Uterus (tissue), 4 donors: Measurements from ENCODE around the gene NTRK3. TPM values are rescaled to one million over a fixed set of nuclear protein-coding genes. Genes with fewer than 3 reads are reported as not detected.

ENCODE experiments used
- DNase-seq, 2 donors: peaks; one replicate each; pipeline ENCODE4 v3.0.0-alpha.2; 2019 to 2020
- H3K27ac ChIP-seq, 2 donors: fragments of 200-600 bp; sonication (generic); 1 replicate in 1 of 2; 2 replicates in 1 of 2; pipeline ENCODE4 v1.5.1; 2016 to 2018
- H3K27me3 ChIP-seq, 2 donors: fragments of 200-600 bp; sonication (generic); one replicate each; pipeline ENCODE4 v1.5.1; 2018 to 2019; ENCODE audit warnings: control low read depth in 1 of 2
- H3K36me3 ChIP-seq, 2 donors: fragments of 200-600 bp; sonication (generic); one replicate each; pipeline ENCODE4 v1.5.1; 2019; ENCODE audit warnings: control low read depth in 1 of 2
- H3K4me1 ChIP-seq, 2 donors: fragments of 200-600 bp; sonication (generic); one replicate each; pipeline ENCODE4 v1.5.1; 2018 to 2019; ENCODE audit warnings: control low read depth in 1 of 2
- H3K4me3 ChIP-seq, 2 donors: fragments of 200-600 bp; sonication (generic); 1 replicate in 1 of 2; 2 replicates in 1 of 2; pipeline ENCODE4 v1.5.1; 2018 to 2019; ENCODE audit warnings: mild to moderate bottlenecking in 1 of 2
- H3K9me3 ChIP-seq, 2 donors: fragments of 200-600 bp; sonication (generic); one replicate each; pipeline ENCODE4 v1.5.1; 2019; ENCODE audit warnings: control low read depth in 1 of 2
- POLR2A ChIP-seq, 2 donors: fragments of 450-650 bp; IDR thresholded peaks; one replicate each; pipeline ENCODE4 v1.6.1; 2016; ENCODE audit warnings: antibody characterized with exemption in 2 of 2, mild to moderate bottlenecking in 1 of 2, moderate library complexity in 1 of 2
- intact Hi-C: fragments of 100-400 bp; cut with DNase I; formaldehyde crosslinking; loops from one replicate; pipeline ENCODE4 v1.15.1; 2023; ENCODE audit warnings: low total_unique reads
- total RNA-seq, 4 donors: library from RNA; depleted of rRNA in 3 of 4; stranded (reverse); fragments of >200 nt in 3 of 4; gene quantifications; one replicate each; pipeline versions ENCODE4 v1.1.0 to v1.2.4, GENCODE V29; 2014 to 2023
- TF ChIP-seq, protein P1 (sequence below), 4 experiments: fragments of 200-600 bp in 2 of 4; fragments of 450-650 bp in 2 of 4; sonication (generic) in 2 of 4; IDR thresholded peaks; one replicate each; pipeline ENCODE4 v1.5.1; 2016 to 2019; ENCODE audit warnings: antibody characterized with exemption in 4 of 4, mild to moderate bottlenecking in 2 of 4, moderate library complexity in 1 of 4
- donor health status: DM: yes; HTN: yes; CAD: no.

NTRK3 gene
- total RNA-seq, 4 donors from 2014 or later: 6.9 to 47.0 (median 32.5) TPM

- Histone ChIP-seq H3K4me1 (no peaks in the 10 kb centered on the region), H3K27me3 (no peaks in the 10 kb centered on the region), H3K36me3 (no peaks in the 10 kb centered on the region), H3K27ac (no peak overlapping the region), H3K4me3 (no peak overlapping the region), H3K9me3 (no peaks in the 10 kb centered on the region)
- intact Hi-C loops: no loop called here
- TF ChIP-seq POLR2A (IDR thresholded peaks at IDR 0.05): no peak
- TF ChIP-seq, protein P1, sequence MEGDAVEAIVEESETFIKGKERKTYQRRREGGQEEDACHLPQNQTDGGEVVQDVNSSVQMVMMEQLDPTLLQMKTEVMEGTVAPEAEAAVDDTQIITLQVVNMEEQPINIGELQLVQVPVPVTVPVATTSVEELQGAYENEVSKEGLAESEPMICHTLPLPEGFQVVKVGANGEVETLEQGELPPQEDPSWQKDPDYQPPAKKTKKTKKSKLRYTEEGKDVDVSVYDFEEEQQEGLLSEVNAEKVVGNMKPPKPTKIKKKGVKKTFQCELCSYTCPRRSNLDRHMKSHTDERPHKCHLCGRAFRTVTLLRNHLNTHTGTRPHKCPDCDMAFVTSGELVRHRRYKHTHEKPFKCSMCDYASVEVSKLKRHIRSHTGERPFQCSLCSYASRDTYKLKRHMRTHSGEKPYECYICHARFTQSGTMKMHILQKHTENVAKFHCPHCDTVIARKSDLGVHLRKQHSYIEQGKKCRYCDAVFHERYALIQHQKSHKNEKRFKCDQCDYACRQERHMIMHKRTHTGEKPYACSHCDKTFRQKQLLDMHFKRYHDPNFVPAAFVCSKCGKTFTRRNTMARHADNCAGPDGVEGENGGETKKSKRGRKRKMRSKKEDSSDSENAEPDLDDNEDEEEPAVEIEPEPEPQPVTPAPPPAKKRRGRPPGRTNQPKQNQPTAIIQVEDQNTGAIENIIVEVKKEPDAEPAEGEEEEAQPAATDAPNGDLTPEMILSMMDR (IDR thresholded peaks at IDR 0.05): no peak
- DNase-seq: no peak
Measured at GRCh38 chr15:88191812-88192165, 64.8 kb downstream of the NTRK3 start.

- intact Hi-C loops: no loop called here
Measured at GRCh38 chr15:88190232-88190631, 66.3 kb downstream of the NTRK3 start.

DNA sequence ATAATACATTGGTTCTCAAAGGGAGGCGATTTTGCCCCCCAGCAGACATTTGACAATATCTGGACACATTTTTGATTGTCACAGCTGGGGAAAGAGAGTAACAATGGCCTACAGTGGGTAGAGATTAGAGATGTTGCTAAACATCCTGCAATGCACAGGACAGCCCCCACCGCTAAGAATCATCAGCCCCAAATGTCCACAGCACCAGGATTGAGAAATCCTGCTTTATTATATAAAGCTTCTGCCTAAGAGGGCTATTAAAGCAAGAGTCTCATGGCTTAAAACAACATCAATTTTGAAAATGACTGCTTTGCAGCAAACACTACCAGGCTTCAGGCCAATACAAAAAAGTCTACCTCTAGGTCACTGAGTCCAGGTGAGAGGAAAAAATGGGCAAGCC lies 68.2 kb downstream of the NTRK3 start:
- H3K27me3 ChIP-seq: no peaks in the 10 kb centered on the region
- TF ChIP-seq POLR2A (IDR thresholded peaks at IDR 0.05): no peak
- TF ChIP-seq, protein P1 (IDR thresholded peaks at IDR 0.05): no peak
- intact Hi-C loops: no loop called here
- H3K27ac ChIP-seq: no peak overlapping the region
- H3K9me3 ChIP-seq: no peaks in the 10 kb centered on the region
- no peak overlapping the region for H3K4me3 ChIP-seq
- H3K4me1 ChIP-seq: no peaks in the 10 kb centered on the region
- DNase-seq: no peak
- no peaks in the 10 kb centered on the region for H3K36me3 ChIP-seq

More at GRCh38 chr15:88190232-88190631, 66.3 kb downstream of the NTRK3 start:
- H3K27ac ChIP-seq: no peak overlapping the region
- no peak for TF ChIP-seq POLR2A (IDR thresholded peaks at IDR 0.05)
- TF ChIP-seq, protein P1 (IDR thresholded peaks at IDR 0.05): no peak
- no peak overlapping the region for H3K4me3 ChIP-seq
- no peaks in the 10 kb centered on the region for H3K27me3 ChIP-seq
- DNase-seq: no peak
- H3K9me3 ChIP-seq: no peaks in the 10 kb centered on the region
- H3K36me3 ChIP-seq: no peaks in the 10 kb centered on the region
- H3K4me1 ChIP-seq: no peaks in the 10 kb centered on the region

DNA sequence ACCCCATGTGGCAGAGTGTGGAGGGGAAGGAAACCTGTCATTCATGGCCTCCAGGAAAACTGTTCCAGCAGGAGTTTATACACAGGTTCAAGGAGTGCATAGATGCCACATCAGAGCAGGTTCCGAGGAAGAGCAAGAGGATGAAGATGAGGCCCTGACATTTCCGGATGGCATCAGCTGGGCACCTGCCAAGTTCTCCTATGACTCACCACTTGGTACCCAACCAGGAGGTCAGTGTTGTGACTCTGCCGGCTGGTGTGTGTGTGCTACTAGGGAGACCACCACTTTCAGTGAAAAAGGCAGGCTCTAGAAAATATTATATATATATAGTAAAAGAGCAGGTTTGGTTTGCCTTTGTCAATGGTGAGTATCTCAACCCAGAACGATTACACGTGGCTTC lies 69.3 kb downstream of the NTRK3 start:
- TF ChIP-seq, protein P1 (IDR thresholded peaks at IDR 0.05): no peak
- no peak for TF ChIP-seq POLR2A (IDR thresholded peaks at IDR 0.05)
- Histone ChIP-seq H3K27me3 (no peaks in the 10 kb centered on the region), H3K4me1 (no peaks in the 10 kb centered on the region), H3K36me3 (no peaks in the 10 kb centered on the region), H3K9me3 (no peaks in the 10 kb centered on the region), H3K27ac (no peak overlapping the region), H3K4me3 (no peak overlapping the region)
- intact Hi-C loops: no loop called here
- peak in 1 of 2 donors; percentile 21 for DNase-seq

GRCh38 chr15:88185584-88185983 lies 71.0 kb downstream of the NTRK3 start:
- Histone ChIP-seq H3K9me3 (no peaks in the 10 kb centered on the region), H3K27me3 (no peaks in the 10 kb centered on the region), H3K27ac (no peak overlapping the region), H3K4me3 (no peak overlapping the region), H3K4me1 (no peaks in the 10 kb centered on the region), H3K36me3 (no peaks in the 10 kb centered on the region)
- TF ChIP-seq POLR2A (IDR thresholded peaks at IDR 0.05): no peak
- DNase-seq: no peak
- intact Hi-C loops: no loop called here

DNA sequence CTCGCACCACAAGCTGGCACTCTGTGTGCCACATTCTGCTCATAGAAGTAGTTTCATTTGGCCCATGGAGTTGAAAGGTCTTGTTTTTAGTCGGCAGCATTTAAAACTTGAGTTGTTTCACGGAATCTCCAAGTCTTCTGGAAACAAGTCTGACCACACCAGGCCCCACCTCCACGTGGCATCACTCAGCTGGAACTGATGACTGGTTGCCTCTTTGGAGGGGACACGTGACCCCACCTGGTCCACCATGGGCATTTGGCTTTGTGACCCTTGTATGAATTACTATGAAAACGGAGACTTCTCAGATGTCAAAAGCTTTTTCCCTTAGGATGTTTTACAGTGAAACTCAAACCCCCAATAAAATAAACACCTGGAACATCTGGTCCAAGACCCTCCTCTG lies 74.9 kb downstream of the NTRK3 start:
- intact Hi-C loops: no loop called here
- H3K4me1 ChIP-seq: no peaks in the 10 kb centered on the region

More for the DNA sequence above, 74.9 kb downstream of the NTRK3 start:
- Histone ChIP-seq H3K4me3 (no peak overlapping the region), H3K36me3 (no peaks in the 10 kb centered on the region), H3K9me3 (no peaks in the 10 kb centered on the region), H3K27me3 (no peaks in the 10 kb centered on the region), H3K27ac (no peak overlapping the region)
- TF ChIP-seq POLR2A (IDR thresholded peaks at IDR 0.05): no peak
- TF ChIP-seq, protein P1 (IDR thresholded peaks at IDR 0.05): no peak
- DNase-seq: no peak
